ENCODE data around the gene IFITM5.
A peak's percentile ranks its signal among the peaks of the same experiment; 100 is the strongest.

The IFITM5 gene

DNA sequence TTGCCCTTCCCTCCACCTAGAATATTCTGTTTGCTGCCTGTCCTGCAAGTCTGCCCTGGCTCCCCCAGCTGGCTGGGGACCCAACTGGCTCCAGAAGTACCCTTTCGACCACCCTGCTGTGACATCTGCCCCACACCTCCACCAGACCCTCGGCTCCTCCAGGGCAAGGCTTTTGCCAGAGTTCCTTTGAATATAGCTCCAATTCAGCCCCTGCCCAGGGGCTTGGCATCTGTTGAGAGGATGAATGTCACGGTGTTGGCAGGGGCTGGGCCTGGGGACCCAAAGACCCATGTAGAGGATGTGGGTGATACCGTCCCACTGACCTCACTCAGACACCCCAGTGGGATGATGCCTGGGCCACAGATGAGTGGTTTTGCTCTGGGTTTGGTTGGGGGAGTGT is 17.2 kb downstream of the IFITM5 start:
- DNase-seq, result no peak

DNA sequence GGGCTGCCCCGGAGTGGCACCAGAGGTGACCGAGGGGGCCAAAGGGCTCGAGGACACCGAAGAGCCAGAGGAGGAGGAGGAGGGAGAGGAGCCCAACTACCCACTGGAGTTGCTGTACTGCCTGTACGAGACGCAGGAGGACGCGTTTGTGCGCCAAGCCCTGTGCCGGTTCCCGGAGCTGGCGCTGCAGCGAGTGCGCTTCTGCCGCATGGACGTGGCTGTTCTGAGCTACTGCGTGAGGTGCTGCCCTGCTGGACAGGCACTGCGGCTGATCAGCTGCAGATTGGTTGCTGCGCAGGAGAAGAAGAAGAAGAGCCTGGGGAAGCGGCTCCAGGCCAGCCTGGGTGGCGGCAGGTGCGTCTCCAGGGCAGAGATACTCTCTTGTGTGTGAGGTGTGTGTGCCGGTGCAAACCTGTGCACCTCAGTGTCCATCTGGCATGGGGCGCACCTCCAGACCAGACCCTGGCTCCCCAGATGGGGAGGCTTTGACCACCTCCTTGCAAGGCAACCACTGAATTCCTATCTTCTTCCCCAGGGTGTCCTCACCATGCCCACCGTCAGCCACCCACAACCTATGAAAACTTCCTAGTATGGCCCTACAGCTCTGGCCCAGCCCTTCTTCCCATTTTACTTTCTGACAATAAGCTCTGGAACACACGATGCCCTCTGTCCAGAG is 17.7 kb downstream of the IFITM5 start:
- no peak for DNase-seq

DNA sequence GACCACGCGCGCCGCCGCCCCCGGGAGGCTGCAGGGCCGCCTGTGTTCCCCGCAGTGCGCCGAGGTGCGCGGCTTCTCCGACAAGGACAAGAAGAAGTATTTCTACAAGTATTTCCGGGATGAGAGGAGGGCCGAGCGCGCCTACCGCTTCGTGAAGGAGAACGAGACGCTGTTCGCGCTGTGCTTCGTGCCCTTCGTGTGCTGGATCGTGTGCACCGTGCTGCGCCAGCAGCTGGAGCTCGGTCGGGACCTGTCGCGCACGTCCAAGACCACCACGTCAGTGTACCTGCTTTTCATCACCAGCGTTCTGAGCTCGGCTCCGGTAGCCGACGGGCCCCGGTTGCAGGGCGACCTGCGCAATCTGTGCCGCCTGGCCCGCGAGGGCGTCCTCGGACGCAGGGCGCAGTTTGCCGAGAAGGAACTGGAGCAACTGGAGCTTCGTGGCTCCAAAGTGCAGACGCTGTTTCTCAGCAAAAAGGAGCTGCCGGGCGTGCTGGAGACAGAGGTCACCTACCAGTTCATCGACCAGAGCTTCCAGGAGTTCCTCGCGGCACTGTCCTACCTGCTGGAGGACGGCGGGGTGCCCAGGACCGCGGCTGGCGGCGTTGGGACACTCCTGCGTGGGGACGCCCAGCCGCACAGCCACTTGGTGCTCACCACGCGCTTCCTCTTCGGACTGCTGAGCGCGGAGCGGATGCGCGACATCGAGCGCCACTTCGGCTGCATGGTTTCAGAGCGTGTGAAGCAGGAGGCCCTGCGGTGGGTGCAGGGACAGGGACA is 18.4 kb downstream of the IFITM5 start:
- DNase-seq, result no peak

DNA sequence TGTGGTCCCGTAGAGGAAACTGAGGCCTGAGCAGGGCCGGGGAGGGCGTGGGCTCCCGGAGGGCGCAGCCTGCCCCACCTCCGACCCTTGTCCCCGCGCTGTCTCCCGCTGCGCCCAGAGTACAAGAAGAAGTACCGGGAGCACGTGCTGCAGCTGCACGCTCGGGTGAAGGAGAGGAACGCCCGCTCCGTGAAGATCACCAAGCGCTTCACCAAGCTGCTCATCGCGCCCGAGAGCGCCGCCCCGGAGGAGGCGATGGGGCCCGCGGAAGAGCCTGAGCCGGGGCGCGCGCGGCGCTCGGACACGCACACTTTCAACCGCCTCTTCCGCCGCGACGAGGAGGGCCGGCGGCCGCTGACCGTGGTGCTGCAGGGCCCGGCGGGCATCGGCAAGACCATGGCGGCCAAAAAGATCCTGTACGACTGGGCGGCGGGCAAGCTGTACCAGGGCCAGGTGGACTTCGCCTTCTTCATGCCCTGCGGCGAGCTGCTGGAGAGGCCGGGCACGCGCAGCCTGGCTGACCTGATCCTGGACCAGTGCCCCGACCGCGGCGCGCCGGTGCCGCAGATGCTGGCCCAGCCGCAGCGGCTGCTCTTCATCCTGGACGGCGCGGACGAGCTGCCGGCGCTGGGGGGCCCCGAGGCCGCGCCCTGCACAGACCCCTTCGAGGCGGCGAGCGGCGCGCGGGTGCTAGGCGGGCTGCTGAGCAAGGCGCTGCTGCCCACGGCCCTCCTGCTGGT is 19.2 kb downstream of the IFITM5 start:
- peak; percentile 65 to 70 for DNase-seq

DNA sequence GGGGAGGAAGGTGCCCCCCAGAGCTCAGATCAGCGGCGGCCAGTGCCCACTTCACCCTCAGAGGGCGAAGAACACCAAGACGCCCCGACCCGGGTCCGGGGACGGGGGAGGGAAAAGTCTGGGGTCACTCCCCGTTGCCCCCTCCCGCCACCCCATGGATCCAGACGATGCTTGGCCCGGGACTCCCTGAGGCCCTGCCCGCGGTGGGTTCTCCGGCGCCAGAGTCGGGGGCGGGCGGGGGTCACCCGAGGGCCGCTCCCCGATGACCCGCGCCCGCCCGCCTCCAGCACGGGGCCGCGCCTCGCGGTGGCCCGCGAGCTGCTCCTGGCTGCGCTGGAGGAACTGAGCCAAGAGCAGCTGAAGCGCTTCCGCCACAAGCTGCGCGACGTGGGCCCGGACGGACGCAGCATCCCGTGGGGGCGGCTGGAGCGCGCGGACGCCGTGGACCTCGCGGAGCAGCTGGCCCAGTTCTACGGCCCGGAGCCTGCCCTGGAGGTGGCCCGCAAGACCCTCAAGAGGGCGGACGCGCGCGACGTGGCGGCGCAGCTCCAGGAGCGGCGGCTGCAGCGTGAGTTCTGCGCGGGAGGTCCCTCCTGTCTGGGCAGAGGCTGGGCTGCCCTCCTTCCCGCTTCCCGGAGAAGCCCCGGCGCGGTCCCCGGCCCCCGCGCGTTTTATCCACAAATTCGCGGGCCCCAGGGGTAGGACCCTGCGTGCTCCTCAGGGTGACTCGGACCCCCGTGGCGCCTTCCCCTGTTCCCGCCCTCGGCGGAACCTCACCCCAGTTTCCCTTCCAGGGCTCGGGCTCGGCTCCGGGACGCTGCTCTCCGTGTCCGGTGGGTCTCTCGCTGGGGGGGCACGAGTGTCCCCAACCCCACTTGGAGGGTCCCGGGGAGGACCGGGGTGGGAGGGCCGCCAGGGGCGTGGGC is 20.0 kb downstream of the IFITM5 start:
- DNase-seq, result no peak

DNA sequence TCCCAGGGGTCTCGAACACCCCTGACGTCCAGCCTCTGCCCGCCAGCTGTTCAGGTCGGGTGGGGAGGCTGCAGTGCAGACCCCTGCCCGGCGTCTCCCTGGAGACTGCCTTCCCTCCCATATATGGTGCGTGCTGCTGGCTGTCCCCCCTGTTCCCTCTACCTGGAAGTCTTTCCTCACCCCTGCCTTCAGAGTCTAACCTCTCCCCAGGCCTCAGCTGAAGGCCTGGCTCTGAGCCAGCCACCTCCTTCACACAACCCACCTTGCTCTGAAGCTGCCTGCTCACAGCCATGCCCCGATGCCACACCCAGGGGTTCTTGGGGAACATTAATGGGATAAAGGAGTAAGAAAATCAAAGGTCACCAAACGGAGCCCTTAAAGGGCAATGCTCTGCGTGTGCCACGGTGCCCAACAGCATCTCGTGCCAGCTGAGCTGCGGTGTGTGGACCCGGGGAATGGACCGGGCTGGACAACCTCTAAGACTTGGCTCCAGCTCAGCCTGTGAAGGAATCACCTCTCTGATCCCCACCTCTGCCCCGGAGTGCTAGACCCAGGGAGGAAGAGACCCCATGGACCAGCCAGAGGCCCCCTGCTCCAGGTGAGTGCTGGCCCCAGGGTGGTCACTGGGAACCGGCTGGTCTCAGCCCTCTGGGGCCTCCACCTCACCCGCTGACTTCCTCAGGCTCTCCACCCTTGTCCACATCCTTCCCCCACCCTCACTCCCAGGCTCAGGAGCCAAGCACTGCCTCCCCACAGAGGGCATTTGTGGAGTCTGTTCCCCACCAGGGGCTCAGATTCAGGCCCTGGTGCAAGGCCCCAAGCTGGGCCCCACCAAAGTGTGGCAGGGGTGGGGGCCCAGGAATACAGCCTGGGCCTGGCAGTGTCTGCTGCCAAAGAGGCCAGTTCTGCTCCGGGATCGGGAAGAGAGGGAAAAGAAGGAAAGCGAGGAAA is 21.1 kb downstream of the IFITM5 start, which contains the start of gene NLRP6:
Gene NLRP6, plus strand, starts transcription at position 407 of the 951 bp plus-strand sequence. Its CDS starts 163 bp downstream, at position 570.
- DNase-seq, result no peak

DNA sequence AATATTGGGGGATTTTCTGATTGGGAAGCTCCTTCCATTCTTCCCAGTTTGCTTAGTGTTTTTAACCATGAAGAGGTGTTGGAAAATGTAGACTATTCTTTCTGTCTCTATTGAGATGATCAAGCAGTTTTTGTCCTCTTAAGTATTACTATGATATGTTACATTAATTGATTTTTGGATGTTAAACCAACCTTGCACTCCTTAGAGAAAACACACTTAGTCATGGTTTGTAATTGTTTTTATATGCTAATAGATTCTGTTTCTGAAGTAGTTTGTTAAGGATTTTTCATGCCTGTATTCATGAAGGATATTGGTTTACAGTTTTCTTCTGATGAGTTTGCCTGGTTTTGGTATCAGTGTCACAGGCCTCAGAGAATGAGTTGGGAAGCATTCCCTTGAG is 23.1 kb downstream of the IFITM5 start:
- DNase-seq, result no peak

DNA sequence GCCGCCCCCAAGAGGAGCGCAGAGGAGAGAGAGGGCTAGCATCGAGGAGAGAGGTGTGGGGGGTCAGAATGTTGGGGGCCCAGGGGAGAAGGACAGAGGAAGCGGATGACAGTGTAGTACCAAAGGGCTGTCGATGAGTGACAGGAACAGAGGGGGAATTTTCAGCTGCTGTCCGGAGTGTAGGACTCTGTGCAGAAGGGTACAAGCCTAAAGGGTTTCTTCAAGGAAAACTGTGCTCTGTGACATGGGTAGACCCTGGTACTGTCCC is 26.5 kb downstream of the IFITM5 start:
- DNase-seq, result no peak

DNA sequence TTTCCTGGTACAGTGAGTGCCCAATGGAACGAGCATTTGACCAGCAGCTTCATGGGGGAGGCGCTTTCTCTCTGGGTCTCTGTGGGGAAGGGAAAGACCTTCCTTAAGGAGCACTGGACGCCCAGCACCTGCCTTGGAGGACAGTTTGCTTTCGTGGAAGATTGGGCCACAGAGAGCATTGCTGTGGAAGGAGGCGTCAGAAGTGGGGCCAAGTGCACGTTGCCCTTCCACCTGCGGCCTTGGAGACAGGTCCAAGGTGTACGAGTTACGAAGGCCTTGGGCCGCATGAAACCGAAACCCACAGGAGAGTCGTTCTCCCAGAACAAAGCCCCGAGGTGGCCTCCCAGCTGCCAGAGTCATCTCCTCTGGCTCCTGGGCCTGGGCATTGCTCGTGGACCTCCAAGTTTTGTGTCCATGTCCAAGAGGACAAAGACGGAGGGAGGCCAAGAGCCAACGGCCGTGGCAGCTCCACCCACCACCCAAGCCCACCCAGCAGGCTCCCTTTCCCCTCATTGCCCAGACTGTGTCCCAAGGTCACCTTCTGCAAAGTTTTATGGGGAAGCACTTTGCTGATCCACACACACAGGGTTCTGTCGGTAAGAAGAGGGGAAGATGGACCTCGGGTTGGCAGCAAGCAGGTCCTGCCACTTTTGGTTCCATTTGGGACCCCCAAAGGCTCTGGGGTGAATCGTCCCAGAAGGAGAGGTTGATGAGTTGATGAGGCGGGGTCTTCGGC is 27.0 kb downstream of the IFITM5 start:
- no peak for DNase-seq

DNA sequence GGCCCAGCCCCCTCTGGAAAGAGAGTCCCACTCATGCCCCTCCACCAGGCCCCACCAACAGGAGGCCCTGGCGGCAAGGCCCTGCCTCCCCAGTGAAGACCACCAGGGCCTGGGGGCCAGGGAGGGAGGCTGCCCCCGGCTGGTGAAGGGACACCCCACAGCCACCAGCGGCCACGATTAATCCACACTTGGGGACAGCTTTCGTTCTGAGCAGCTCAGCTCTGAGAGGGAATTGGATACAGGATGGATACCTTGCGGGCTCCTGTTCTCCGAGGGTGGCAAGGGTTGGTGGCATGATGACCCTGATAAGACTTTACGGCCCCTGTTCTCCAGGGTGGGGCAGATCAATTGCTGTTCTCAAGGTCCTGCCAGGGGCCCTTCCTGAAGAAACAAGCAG is 28.0 kb downstream of the IFITM5 start:
- DNase-seq, result no peak

DNA sequence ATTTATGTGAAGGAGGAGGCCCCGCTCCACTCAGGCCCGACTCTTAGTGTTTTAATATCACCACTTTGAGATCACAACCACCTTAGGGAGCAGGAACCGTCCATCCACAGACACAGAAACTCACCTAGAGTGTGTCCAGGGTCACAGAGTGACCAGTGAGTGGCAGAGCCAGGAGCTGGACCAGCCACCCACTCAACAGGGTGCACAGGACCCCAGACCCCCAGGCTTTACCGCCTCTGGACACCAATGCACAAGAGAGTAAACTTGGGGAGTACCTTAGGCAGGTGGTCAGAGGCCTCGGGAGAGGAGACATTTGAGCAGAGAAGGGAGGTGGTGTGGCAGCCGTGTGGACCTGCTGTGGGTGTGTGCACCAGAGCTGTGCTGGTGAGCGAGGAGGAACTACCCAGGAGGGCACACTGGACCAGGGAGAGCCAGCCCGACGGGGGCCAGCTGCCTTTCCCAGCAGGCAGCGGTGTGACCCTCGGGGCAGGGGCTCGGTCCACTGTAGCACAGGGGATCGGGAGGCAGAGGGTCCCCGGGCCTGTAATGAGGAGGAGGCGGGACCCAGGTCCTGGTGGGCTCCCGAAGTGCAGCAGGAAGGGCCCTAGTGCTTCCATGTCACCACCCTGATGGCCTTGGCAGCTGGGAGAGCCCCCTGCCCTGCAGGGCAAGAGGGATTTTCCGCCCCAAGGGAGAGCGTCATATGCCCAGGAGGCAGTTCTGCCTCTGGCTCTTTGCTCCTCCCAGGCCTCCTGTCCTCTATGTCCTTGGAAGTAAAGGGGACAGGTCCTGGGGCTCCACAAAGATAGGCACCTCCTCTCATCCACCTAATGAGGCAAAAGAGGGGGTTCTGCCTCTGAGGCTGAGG is 28.6 kb downstream of the IFITM5 start:
- DNase-seq, result no peak

DNA sequence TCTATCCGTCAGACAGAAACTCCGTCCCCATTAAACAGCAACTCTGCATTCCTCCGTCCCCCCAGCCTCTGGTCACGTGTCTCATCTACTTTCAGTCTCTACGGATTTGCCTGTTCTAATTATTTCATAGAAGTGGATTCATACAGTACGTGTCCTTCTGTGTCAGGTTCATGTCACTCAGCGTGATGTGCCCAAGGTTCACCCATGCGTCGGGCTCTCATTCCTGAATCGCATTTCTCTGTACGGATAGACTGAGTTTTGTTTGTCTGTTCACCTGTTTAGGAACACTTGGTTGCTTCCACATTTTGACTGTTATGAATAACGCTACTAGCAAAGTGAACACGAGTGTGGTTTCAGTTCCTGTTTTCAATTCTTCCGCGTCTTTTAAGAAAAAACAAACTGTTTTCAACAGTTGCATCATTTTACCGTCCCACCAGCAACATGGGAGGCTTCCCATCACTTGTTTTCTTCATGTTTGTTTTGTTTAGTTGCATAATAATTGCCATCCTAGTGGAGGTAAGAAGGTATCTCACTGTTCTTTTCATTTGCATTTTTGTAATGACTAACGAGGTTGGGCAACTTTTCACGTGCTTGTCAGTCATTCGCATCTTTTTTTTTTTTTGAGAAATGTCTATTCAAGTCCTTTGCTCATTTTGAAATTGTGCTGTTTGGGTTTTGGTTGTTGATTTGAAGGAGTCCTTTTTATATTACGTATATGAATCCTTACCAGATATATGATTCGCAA is 30.0 kb downstream of the IFITM5 start:
- DNase-seq, result peak; percentile 91 to 94

DNA sequence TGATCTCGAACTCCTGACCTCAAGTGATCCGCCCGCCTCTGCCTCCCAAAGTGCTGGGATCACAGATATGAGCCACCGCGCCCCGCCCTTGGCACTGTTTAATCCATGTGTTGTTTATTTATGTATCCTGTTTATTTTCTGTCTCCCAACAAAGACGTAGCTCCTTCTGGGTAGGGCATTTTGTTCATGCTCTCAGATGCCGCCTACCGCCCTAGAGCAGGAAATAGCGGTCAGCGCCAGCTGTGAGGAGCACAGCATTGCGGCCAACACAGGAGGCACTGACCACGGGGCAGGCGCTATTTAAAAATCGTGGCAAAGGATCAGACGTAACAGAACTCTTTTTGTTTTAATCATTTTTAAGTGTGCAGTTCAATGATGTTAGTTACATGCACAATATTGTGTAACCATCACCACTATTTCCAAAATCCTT is 30.6 kb downstream of the IFITM5 start:
- DNase-seq, result peak; percentile 73 to 79

DNA sequence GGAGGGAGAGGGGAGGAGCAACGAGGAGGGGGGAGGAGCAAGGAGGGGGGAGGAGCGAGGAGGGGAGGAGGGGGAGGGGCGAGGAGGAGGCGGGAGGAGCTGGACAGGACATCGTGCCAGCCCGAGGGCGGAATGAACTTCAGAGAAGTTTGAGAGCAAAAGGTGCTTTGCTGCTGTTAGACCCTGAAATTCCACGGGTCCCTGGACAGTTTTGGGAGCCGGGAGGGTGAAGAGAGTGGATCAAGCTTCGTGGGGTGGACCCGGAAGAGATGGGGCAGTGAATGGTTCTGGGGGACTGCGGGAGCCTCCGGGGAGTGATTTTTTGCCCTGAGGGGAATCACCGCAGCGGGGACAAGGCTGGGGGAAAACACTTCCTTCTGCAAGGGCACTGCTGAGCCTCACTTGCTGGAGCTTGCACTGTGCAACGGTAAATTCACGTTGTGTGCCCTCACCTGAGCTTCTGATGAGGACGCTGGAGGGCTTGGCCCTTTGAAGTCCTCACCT is 31.8 kb downstream of the IFITM5 start:
- DNase-seq, result peak; percentile 25 to 57

DNA sequence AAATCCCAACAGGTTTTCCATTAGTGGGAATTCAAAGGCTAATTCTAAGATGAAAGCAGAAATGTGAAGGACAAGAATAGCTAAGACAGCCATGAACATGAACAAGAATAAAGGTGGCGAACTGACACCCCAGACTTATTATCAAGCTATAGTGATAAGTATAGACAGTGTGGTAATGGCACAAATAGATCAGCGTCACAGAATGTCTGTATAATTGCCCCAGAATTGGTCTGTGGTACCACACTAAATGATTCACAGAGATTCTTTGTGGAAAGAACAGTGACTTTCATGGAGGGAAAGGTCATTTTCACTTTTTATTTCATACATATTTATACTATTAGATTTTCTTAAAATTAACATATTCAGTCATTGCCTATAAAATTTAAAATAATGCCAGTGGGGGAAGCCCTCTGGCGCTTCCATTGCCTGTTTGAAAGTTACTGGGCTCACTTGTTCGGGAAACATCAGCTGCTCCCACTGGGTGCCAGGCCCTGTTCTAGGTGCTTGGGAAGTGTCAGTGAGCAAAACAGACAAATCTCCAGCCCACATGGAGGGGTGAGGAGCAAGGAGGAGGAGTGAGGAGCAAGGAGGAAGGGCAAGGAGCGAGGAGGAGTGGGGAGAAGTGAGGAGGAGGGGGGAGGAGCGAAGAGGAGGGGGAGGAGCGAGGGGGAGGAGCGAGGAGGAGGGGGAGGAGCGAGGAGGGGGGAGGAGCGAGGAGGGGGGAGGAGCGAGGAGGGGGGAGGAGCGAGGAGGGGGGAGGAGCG is 32.5 kb downstream of the IFITM5 start:
- DNase-seq, result peak; percentile 23 to 67

DNA sequence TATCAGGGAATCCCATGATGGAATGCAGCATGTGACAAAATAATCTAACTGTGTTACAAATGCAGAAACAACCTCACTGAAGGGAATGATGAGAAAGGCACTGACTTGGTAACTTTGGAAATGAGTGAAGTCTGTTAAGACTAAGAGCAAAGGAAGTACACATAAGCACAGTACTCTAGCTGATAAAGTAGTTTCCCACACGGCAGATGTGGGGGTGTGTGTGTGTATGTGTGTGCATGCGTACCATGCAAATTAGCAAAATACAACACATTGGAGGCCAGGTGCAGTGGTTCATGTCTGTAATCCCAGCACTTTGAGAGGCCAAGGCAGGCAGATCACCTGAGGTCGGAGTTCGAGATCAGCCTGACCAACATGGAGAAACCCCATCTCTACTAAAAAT is 37.7 kb downstream of the IFITM5 start:
- DNase-seq, result no peak

DNA sequence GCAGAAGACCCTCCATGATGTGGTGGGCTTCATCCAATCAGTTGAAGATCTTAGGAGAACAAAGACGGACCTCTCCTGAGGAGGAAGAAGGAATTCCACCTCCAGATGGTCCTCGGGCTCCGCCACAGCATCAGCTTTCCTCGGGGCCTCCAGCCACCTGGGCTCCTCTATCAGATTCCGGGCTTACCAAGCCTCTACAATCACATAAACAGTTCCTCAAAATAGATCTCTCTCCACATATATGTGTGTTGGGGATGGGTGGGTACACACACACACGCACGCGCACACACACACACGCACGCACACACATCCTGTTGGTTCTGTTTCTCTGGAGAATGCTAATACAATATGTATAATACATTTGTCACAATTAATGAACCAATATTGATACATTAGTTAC is 39.9 kb downstream of the IFITM5 start:
- no peak for DNase-seq
